ENCODE results near the gene PAX4.

PAX4 gene

DNA sequence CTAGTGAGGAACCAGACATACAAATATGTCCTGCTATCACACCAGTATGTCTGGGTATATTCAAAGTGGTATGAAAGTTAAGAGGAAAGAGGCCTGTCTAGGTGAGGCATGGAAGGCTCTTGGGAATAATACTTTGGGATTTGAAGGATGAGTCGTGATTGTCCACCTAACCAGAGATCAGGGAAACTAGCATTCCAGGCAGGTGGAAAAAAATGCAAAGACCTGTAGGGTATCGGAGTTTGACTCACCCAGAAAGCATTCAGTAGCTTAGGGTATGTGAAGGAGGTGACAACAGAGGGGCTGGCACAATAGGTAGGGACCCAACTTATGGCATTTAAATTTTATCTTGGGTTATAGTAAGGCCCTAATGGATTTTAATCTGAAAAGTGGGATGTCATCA lies 31.6 kb downstream of the PAX4 start:
- TF ChIP-seq, protein P1, sequence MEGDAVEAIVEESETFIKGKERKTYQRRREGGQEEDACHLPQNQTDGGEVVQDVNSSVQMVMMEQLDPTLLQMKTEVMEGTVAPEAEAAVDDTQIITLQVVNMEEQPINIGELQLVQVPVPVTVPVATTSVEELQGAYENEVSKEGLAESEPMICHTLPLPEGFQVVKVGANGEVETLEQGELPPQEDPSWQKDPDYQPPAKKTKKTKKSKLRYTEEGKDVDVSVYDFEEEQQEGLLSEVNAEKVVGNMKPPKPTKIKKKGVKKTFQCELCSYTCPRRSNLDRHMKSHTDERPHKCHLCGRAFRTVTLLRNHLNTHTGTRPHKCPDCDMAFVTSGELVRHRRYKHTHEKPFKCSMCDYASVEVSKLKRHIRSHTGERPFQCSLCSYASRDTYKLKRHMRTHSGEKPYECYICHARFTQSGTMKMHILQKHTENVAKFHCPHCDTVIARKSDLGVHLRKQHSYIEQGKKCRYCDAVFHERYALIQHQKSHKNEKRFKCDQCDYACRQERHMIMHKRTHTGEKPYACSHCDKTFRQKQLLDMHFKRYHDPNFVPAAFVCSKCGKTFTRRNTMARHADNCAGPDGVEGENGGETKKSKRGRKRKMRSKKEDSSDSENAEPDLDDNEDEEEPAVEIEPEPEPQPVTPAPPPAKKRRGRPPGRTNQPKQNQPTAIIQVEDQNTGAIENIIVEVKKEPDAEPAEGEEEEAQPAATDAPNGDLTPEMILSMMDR (IDR thresholded peaks at IDR 0.05; ENCODE audit: insufficient read depth, low read length): no peak
- TF ChIP-seq POLR2AphosphoS5 (IDR thresholded peaks at IDR 0.05; ENCODE audit: low read depth): no peak
- Histone ChIP-seq H3K4me3 (replicated peaks; ENCODE audit: insufficient read depth, low read length) (no peak overlapping the region), H3K27ac (replicated peaks) (no peak overlapping the region), H3K27me3 (ENCODE audit: insufficient read depth, poor library complexity, severe bottlenecking) (no peaks in the 10 kb centered on the region)
- DNase-seq (ENCODE audit: low read depth in 1 of 2, low spot score in 1 of 2): no peak

DNA sequence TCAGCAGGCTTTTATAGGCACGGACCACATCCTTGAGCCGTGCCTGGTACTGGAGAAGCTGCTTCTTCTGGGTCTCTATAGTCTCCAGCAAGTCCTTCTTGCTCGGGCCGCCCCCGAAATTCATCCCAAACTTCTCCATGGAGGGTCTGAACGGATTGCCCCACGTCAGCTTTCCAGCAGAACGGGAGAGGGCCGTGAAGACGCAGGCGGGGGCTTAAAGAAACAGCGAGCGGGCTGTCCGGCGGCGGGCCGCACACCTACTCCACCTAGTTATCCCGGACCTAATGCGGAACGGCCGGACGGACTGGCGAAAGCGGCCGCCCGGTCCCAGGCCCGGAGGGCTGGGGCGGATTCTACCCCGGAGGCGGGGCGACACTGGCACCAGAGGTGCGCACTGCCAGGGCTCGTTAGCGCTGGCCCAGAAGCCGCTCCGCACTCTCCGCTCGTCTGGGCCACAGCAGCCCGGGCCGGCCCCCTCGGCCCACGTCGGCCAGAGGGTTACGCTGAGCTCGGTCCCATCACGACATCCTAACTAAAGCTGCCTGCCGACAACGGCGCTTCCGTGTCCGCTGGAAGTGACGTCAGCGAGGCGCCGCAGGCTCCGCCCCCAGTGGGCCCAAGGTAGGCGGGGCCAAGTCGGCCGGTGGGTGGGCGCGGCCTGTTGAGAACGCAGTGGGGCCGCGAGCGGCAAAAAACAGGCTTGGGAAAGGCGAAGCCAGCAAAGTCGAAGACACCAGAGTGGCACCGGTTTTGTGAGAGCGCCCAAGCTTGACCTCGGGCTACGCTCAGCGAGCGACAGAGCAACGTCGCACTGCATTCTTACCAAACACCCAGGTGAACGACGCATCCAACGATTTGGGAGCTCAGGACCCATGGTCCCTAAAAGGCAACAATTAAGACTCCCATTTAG lies 32.6 kb downstream of the PAX4 start, which contains the start of gene GCC1:
GCC1 (minus strand) TSS at position 553 of the 910 bp plus-strand sequence; CDS start at position 139, 414 bp downstream.
- TF ChIP-seq GABPA (IDR thresholded peaks at IDR 0.05; ENCODE audit: low read depth) (peak; percentile 78), SPI1 (IDR thresholded peaks at IDR 0.05; ENCODE audit: borderline replicate concordance, low read depth) (no peak), POLR2AphosphoS5 (IDR thresholded peaks at IDR 0.05; ENCODE audit: low read depth) (peak; percentile 79)
- TF ChIP-seq, protein P2, sequence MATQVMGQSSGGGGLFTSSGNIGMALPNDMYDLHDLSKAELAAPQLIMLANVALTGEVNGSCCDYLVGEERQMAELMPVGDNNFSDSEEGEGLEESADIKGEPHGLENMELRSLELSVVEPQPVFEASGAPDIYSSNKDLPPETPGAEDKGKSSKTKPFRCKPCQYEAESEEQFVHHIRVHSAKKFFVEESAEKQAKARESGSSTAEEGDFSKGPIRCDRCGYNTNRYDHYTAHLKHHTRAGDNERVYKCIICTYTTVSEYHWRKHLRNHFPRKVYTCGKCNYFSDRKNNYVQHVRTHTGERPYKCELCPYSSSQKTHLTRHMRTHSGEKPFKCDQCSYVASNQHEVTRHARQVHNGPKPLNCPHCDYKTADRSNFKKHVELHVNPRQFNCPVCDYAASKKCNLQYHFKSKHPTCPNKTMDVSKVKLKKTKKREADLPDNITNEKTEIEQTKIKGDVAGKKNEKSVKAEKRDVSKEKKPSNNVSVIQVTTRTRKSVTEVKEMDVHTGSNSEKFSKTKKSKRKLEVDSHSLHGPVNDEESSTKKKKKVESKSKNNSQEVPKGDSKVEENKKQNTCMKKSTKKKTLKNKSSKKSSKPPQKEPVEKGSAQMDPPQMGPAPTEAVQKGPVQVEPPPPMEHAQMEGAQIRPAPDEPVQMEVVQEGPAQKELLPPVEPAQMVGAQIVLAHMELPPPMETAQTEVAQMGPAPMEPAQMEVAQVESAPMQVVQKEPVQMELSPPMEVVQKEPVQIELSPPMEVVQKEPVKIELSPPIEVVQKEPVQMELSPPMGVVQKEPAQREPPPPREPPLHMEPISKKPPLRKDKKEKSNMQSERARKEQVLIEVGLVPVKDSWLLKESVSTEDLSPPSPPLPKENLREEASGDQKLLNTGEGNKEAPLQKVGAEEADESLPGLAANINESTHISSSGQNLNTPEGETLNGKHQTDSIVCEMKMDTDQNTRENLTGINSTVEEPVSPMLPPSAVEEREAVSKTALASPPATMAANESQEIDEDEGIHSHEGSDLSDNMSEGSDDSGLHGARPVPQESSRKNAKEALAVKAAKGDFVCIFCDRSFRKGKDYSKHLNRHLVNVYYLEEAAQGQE (IDR thresholded peaks at IDR 0.05; ENCODE audit: insufficient replicate concordance, low read depth): no peak
- TF ChIP-seq, protein P1 (IDR thresholded peaks at IDR 0.05; ENCODE audit: insufficient read depth, low read length): no peak
- Histone ChIP-seq H3K4me3 (replicated peaks; ENCODE audit: insufficient read depth, low read length) (peak within 1 kb of the TSS; percentile 90), H3K27me3 (ENCODE audit: insufficient read depth, poor library complexity, severe bottlenecking) (no peaks in the 10 kb centered on the region), H3K27ac (replicated peaks) (peak within 1 kb of the TSS; percentile 71)
- peak; percentile 69 to 87 for DNase-seq (ENCODE audit: low read depth in 1 of 2, low spot score in 1 of 2)

DNA sequence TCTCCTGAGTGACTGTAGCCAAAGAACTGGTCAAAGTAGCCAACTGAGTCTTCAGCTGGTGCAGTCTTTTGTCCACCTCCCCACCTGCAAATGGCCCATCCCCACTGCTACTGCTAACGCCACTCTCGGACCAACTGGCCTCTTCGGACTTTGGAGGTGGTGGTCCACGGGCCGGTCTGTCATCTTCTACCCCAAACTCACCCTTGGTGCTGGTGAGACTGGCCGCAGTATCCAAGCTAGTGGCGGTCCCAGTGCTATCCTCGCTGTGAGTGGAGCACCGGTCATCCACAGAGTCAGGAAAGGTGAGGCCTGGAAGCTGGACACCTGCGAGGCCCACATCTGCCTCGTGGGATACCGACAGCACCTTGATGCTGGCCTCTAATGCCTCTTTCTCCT lies 33.3 kb downstream of the PAX4 start:
- TF ChIP-seq, protein P2 (IDR thresholded peaks at IDR 0.05; ENCODE audit: insufficient replicate concordance, low read depth): no peak
- TF ChIP-seq, protein P1 (IDR thresholded peaks at IDR 0.05; ENCODE audit: insufficient read depth, low read length): no peak
- TF ChIP-seq GABPA (IDR thresholded peaks at IDR 0.05; ENCODE audit: low read depth) (no peak), SPI1 (IDR thresholded peaks at IDR 0.05; ENCODE audit: borderline replicate concordance, low read depth) (no peak), POLR2AphosphoS5 (IDR thresholded peaks at IDR 0.05; ENCODE audit: low read depth) (no peak)
- no peak for DNase-seq (ENCODE audit: low read depth in 1 of 2, low spot score in 1 of 2)
- Histone ChIP-seq H3K4me3 (replicated peaks; ENCODE audit: insufficient read depth, low read length) (peak overlapping the region; percentile 90), H3K27ac (replicated peaks) (peak overlapping the region; percentile 71), H3K27me3 (ENCODE audit: insufficient read depth, poor library complexity, severe bottlenecking) (no peaks in the 10 kb centered on the region)
